ENCODE results near the gene RGS9. TPM values are rescaled to one million over a fixed set of nuclear protein-coding genes. Genes with fewer than 3 reads are reported as not detected.

Gene RGS9
- total and polyA plus RNA-seq, 2 donors (not counting 1 experiment from before 2014, with no cell fraction given) = 0.36 to 3.4 TPM

GRCh38 chr17:65131946-65132345 lies 5.2 kb upstream of the RGS9 start:
- peaks cover 18% of the 10 kb centered on the region for H3K27me3 Mint-ChIP-seq
- 95% methylated on average over 5 of the region's 5 CpGs for WGBS (ENCODE audit: insufficient coverage)
- TF ChIP-seq EZH2 (IDR thresholded peaks at IDR 0.05; ENCODE audit: borderline replicate concordance, insufficient read depth, low read depth, low read length, poor library complexity, severe bottlenecking) = no peak
- TF ChIP-seq CTCF (IDR thresholded peaks at IDR 0.05) = no peak
- H4K20me1 ChIP-seq (ENCODE audit: control insufficient read depth, insufficient read depth, low read length, poor library complexity, severe bottlenecking) = no peaks in the 10 kb centered on the region
- H3K9me3 Mint-ChIP-seq (ENCODE audit: insufficient read depth) = no peaks in the 10 kb centered on the region
- no peak for DNase-seq
- peaks cover 0 to 7% (median 2%) of the 10 kb centered on the region in 4 experiments for H3K27me3 ChIP-seq (replicated peaks in 1 of 4; ENCODE audit: control extremely low read depth in 1 of 4, control insufficient read depth in 3 of 4, insufficient read depth in 4 of 4, low read length in 3 of 4)
- no peak overlapping the region for H3K4me3 ChIP-seq (ENCODE audit: control extremely low read depth in 1 of 5, extremely low read depth in 1 of 5, insufficient read depth in 1 of 5, low read depth in 2 of 5, low read length in 4 of 5)
- no peak overlapping the region for H3K27ac Mint-ChIP-seq
- H3K36me3 ChIP-seq (replicated peaks in 1 of 2; ENCODE audit: control extremely low read depth in 1 of 2, control insufficient read depth in 1 of 2, extremely low read depth in 1 of 2, insufficient read depth in 2 of 2, low read length in 1 of 2) = no peaks in the 10 kb centered on the region
- CTCF ChIA-PET = no interaction called here
- H2AFZ ChIP-seq (ENCODE audit: insufficient read depth, low read depth, low read length, poor library complexity, severe bottlenecking) = no peak overlapping the region
- H3K27ac ChIP-seq (ENCODE audit: low read length in 2 of 2) = no peak overlapping the region
- H3K9me3 ChIP-seq (ENCODE audit: control extremely low read depth in 1 of 3, control insufficient read depth in 2 of 3, insufficient read depth in 1 of 3, low read length in 2 of 3) = no peaks in the 10 kb centered on the region
- intact Hi-C loops (cut with micrococcal nuclease) = no loop called here
- no peaks in the 10 kb centered on the region for H3K79me2 ChIP-seq (ENCODE audit: control insufficient read depth, insufficient read depth, low read length)
- peaks cover 3 to 4% of the 10 kb centered on the region in 2 donors for H3K4me1 ChIP-seq (ENCODE audit: control insufficient read depth in 2 of 2, insufficient read depth in 2 of 2, low read length in 2 of 2)
- H3K4me1 Mint-ChIP-seq = peaks cover 7% of the 10 kb centered on the region
- ATAC-seq (ENCODE audit: low read depth) = no peak
- H3K4me2 ChIP-seq (replicated peaks; ENCODE audit: low read depth, low read length, poor library complexity, severe bottlenecking) = no peak overlapping the region
- no peak overlapping the region for H3K9ac ChIP-seq (ENCODE audit: low read length)
- H3K4me3 Mint-ChIP-seq = no peak overlapping the region
- POLR2A ChIA-PET = no interaction called here

GRCh38 chr17:65134035-65134434 lies 3.1 kb upstream of the RGS9 start:
- Histone ChIP-seq H3K79me2 (ENCODE audit: control insufficient read depth, insufficient read depth, low read length) (no peaks in the 10 kb centered on the region), H3K4me2 (replicated peaks; ENCODE audit: low read depth, low read length, poor library complexity, severe bottlenecking) (no peak overlapping the region), H3K27ac (ENCODE audit: low read length in 2 of 2) (no peak overlapping the region), H3K36me3 (replicated peaks in 1 of 2; ENCODE audit: control extremely low read depth in 1 of 2, control insufficient read depth in 1 of 2, extremely low read depth in 1 of 2, insufficient read depth in 2 of 2, low read length in 1 of 2) (no peaks in the 10 kb centered on the region), H3K9me3 (ENCODE audit: control extremely low read depth in 1 of 3, control insufficient read depth in 2 of 3, insufficient read depth in 1 of 3, low read length in 2 of 3) (no peaks in the 10 kb centered on the region), H3K4me1 (ENCODE audit: control insufficient read depth in 2 of 2, insufficient read depth in 2 of 2, low read length in 2 of 2) (peaks cover 11 to 13% of the 10 kb centered on the region in 2 donors), H4K20me1 (ENCODE audit: control insufficient read depth, insufficient read depth, low read length, poor library complexity, severe bottlenecking) (no peaks in the 10 kb centered on the region), H3K9ac (ENCODE audit: low read length) (no peak overlapping the region), H2AFZ (ENCODE audit: insufficient read depth, low read depth, low read length, poor library complexity, severe bottlenecking) (no peak overlapping the region), H3K27me3 (replicated peaks in 1 of 4; ENCODE audit: control extremely low read depth in 1 of 4, control insufficient read depth in 3 of 4, insufficient read depth in 4 of 4, low read length in 3 of 4) (peaks cover 0 to under 1% (median 0%) of the 10 kb centered on the region in 4 experiments), H3K4me3 (ENCODE audit: control extremely low read depth in 1 of 5, extremely low read depth in 1 of 5, insufficient read depth in 1 of 5, low read depth in 2 of 5, low read length in 4 of 5) (no peak overlapping the region)
- no peak for TF ChIP-seq EZH2 (IDR thresholded peaks at IDR 0.05; ENCODE audit: borderline replicate concordance, insufficient read depth, low read depth, low read length, poor library complexity, severe bottlenecking)
- TF ChIP-seq CTCF (IDR thresholded peaks at IDR 0.05) = no peak
- Mint-ChIP-seq H3K27me3 (peaks cover 12% of the 10 kb centered on the region), H3K27ac (no peak overlapping the region), H3K4me3 (no peak overlapping the region), H3K4me1 (peaks cover 18% of the 10 kb centered on the region), H3K9me3 (ENCODE audit: insufficient read depth) (no peaks in the 10 kb centered on the region)
- ChIA-PET CTCF (interaction anchor here (0.7 to 3.5 kb wide), 4 partner anchors 10 to 832 kb away, joined by 3 to 20 read pairs (median 6); no protein-coding TSS in a partner anchor), POLR2A (no interaction called here)
- DNase-seq = no peak
- no CpG with 5 or more reads among the region's 2 CpGs for WGBS (ENCODE audit: insufficient coverage)
- intact Hi-C loops (cut with micrococcal nuclease) = no loop called here
- ATAC-seq (ENCODE audit: low read depth) = no peak
